ENCODE measurements around the gene SPOCK1. TPM values are rescaled to one million over a fixed set of nuclear protein-coding genes. Genes with fewer than 3 reads are reported as not detected.
A peak's percentile ranks its signal among the peaks of the same experiment; 100 is the strongest.

SPOCK1 gene
- total RNA-seq, 4 donors from 2014 or later: 22.7 to 117 (median 41.8) TPM

GRCh38 chr5:137145721-137146120, 353.4 kb downstream of the SPOCK1 start:
- ATAC-seq (ENCODE audit: low FRiP score) (no peak), DNase-seq (ENCODE audit: low spot score) (no peak)
- TF ChIP-seq CTCF (IDR thresholded peaks at IDR 0.05): no peak

DNA sequence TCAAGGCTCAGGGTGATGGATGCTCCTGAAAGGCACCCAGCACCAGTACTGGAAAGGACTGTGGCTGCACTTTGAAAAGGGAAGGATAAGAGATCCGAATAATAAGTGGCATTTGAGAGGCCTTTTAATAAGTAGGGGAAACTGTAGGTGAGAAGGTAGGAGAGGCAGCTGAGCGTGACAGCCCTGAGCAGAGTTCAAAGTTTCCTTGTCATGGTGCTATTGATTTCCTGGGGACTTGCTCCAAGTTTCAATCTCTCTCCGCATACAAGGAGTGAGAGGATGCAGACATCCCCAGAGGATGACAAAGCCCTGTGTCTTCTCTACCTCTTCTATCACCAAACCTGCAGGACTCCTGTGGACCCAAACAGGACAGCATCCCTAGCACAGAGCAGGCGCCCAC, 354.5 kb downstream of the SPOCK1 start:
- ATAC-seq (ENCODE audit: low FRiP score) (no peak), DNase-seq (ENCODE audit: low spot score) (no peak)
- no peak for TF ChIP-seq CTCF (IDR thresholded peaks at IDR 0.05)

- peak; percentile 85 for ATAC-seq (ENCODE audit: low FRiP score)
- DNase-seq (ENCODE audit: low spot score): no peak
- TF ChIP-seq CTCF (IDR thresholded peaks at IDR 0.05): no peak
Measured at GRCh38 chr5:137142764-137143605, 356.1 kb downstream of the SPOCK1 start.

DNA sequence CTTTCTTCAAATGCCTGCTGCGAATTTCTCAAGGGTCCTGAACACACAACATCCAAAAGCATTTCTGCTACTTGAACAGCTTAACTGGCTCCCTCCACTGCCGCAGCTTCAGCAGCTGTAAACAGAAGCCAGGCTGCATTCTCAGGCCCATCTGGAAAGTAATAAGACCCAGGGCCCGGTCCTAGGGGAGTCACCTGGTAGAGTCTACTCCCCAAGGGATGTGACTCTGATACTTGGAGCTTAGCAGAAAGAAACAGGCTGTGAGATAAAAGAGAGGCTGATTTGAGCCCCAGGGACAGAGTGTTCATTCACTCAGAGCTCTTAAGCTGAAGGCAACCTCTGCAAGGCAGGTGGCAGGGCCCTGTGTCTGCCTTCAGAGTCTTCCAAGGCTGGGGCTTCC, 356.8 kb downstream of the SPOCK1 start:
- no peak for ATAC-seq (ENCODE audit: low FRiP score)
- no peak for DNase-seq (ENCODE audit: low spot score)
- no peak for TF ChIP-seq CTCF (IDR thresholded peaks at IDR 0.05)

GRCh38 chr5:137141779-137142178, 357.3 kb downstream of the SPOCK1 start:
- ATAC-seq (ENCODE audit: low FRiP score): no peak
- TF ChIP-seq CTCF (IDR thresholded peaks at IDR 0.05): no peak
- no peak for DNase-seq (ENCODE audit: low spot score)

GRCh38 chr5:137136991-137137632, 362.0 kb downstream of the SPOCK1 start:
- TF ChIP-seq CTCF (IDR thresholded peaks at IDR 0.05): no peak
- DNase-seq (ENCODE audit: low spot score) (no peak), ATAC-seq (ENCODE audit: low FRiP score) (no peak)

All from omental fat pad (tissue), 4 donors.